Activated CD8-positive, alpha-beta memory T cell treated with anti-CD3 and anti-CD28 coated beads, Interleukin-2, amount 50 U/mL, for 48 hours (primary cell): ENCODE measurements around the gene EIF5A.

Experiments used
- DNase-seq: peaks from one replicate; pipeline ENCODE4 v3.0.0-alpha.2; 2020

EIF5A gene

DNA sequence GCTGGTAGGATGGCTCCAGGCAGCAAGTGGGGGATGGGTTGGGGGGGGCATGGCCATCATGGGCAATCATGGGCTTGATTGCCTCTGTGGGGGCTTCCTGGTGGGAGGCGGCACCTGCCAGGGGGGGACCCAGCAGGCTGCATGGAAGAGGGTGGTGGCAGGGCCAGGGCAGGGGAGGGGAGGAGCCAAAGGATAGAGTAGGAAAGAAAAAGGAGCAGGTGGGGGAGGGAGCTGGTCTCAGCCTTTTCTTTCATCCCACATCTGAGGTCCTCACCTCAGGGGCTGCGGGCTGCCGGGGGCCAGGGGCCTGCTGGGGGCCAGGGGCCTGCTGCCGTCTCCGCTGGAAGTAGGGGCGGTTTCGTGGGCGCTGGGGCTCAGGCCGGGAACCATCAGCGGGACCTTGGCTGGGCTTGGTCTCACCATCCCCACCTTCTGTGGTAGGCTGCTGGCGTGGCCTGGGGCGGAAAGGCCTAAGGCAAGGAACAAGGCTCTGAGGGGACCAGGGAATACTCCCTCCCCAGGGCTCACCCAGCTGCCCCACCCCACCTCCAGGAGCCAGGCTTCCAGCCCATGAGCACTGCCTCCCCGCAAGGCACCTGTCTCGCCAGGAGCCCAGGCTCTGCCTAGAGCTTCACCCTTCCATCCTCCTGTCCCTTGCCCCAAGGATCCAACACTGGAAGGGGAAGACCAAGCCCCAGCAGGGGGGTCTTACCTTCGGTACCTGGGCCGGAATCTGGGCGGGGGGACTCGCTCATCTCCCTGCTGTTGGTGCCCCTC is 18.0 kb upstream of the EIF5A start:
- no peak for DNase-seq

GRCh38 chr17:7290166-7290565 is 17.3 kb upstream of the EIF5A start:
- no peak for DNase-seq

DNA sequence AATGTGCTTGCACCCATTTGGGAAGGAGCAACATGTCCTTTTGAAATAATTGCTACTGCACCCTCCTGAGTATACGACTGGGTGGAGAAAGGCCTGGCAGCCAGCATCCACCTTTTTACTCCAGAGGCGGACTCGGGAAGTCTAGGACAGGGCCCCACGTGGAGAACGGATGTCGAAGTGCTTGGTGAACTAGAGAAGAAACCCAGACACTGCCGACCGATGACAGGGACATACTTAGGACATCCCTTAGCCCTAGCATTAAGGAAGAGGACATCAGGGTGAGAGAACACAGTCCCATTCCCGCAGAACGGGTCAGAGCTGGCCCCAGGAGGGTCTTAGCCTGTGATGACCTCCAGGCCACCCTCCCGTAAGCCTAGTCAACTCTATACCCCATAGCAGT is 16.7 kb upstream of the EIF5A start:
- DNase-seq, result no peak

- DNase-seq, result no peak
Measured at GRCh38 chr17:7292194-7292593, 15.2 kb upstream of the EIF5A start.

GRCh38 chr17:7292729-7293128 is 14.7 kb upstream of the EIF5A start:
- DNase-seq, result no peak

- DNase-seq, result no peak
Measured at GRCh38 chr17:7293159-7293558, 14.3 kb upstream of the EIF5A start.

DNA sequence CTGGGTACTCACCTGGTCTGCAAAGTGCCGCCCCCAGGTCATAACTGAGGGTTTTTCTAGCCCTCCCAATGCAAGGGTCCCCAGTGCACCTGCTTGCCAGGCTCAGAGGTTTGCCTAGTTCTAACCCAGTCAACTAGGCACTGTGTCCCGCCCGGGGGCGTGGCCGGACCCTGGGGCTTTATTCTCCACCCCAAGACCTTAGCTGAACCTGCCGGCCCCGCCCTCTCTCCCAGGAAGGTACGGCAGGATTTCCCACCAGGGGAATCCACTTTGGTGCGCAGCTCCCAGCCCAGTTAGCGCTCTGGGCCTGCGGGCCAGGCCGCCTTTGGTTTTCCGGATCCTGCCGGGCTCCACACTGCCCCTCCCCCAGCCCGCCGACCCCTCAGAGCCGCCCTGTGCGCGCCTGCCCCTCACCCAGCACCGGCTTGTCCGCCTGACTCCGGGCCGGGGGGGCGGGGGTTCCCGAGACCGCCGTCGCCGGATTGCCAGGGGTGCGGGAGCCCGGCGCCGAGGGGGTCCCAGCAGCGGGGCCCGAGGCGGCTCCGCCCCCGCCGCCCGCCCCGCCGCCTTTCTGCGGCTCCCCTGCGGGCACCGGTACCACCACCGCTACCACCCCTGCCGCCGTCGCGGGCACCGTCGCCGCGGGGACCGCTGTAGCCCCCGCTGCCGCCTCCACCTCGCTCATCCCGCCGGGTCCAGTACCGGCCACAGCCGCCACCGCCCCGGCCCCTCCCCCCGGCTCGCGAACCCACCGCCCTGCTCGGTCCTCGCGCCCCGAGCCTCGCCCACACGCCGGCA is 13.4 kb upstream of the EIF5A start:
- DNase-seq, result no peak

DNA sequence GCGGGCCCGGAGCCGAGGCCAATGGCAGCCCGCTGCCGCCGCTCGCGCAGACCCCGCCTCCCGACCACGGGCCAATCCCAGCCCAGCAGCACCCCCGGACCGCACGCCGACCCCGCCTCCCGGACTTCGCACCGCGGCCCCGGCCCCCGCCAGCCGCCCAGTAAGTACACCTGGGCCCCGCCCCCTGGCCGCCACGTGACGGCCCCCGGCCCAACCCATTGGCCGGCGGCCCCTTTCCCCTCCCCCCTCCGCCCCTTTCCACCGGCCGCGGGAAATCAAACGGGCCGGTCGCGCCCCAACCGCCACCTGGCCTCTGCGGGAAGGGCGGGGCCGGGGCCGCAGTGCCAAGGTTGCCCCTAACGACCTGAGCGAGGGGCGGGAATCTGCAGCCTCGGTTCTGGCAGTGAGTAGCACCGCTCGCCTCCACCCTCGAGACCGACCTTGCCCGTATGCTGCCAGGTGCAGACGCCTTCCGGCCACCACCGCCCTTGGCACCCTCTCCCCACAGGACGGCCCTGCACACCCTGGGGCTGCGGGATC is 12.7 kb upstream of the EIF5A start, which contains the start of gene YBX2:
Gene YBX2 (minus strand): TSS at position 26 of the 540 bp plus-strand sequence. CDS start 139 bp downstream, outside the sequence.
- DNase-seq, result peak; percentile 88

DNA sequence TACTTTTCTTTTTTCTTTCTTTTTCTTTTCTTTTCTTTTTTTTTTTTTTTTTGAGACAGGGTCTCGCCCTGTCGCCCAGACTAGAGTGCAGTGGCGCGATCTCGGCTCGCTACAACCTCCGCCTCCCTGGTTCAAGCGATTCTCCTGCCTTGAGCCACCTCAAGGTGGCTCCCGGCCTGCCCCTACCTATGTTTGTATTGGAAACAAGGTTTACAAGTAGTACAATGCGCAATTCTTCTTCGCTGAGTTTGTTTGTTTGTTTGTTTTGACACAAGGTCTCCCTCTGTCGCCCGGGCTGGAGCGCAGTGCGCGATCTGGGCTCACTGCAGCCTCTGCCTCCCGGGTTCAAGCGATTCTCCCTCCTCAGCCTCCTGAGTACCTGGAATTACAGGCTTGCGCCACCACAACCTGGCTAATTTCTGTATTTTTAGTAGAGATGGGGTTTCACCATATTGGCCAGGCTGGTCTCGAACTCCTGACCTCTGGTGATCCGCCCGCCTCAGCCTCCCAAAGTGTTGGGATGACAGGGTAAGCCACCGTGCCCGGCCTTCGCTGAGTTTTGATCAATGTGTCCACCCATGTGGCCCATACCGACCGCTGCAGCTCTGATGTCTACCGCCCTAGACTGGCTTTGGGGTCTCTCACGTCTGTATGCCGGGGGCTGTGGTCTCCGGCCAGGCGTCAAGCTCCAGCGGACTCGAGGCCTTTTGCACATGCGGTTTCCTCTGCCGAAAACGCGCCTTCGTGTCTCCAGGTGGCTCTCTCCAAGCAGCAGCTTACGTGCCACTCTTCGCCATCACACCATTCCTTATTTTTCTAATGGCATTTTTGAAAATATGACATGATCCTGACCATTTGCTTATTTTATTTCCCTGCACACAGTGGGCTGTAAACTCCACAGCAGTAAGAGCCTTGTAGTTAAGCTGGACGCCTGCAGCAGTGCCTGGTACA is 11.9 kb upstream of the EIF5A start:
- no peak for DNase-seq

DNA sequence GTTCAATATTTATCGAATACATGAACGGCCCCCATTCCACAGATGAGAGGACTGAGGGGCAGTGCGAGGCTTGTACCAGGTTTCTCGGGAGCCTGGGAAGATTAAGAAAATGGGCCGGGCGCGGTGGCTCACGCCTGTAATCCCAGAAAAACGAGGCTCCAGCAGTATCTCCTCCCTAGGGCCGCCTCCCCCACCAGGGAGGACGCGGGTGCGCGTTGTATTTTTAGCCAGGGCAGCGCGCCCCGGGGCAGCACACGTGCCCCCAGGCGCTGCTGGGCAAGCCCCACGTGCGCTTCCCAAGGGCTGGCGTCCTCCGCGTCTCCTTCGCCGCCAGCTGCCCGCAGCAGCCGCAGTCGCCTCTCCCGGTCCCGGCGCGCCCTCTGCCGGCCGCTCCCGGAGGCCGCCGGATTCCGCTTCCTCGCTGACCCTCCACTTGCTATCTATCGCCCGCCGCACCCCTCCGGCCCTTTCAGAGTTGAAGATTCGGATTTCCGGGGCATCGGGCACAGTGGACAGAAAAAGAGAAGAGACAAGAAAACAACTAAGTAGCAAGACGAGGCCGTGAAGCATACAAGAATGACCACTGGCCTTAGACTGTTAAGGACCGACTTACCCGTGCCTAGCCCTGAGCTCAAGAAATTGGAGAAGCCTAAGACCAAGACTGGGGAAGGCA is 11.1 kb upstream of the EIF5A start:
- peak; percentile 91 for DNase-seq

DNA sequence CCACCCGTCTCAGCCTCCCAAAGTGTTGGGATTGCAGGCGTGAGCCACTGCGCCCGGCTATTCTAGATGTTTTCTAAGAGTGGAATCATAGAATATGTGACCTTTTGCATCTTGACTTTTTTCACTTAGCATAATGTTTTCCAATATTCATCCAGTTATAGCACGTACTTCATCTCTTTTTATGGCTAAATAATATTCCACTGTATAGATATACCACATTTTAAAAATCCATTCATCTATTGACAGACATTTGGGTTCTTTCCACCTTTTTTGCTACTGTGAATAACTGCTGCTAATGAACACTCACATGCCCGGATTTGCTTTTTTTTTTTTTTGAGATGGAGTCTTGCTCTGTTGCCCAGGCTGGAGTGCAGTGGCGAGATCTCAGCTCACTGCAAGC is 3.2 kb upstream of the EIF5A start:
- DNase-seq, result no peak

GRCh38 chr17:7307686-7308624 is 527 bp downstream of the EIF5A start:
- peak; percentile 80 for DNase-seq

DNA sequence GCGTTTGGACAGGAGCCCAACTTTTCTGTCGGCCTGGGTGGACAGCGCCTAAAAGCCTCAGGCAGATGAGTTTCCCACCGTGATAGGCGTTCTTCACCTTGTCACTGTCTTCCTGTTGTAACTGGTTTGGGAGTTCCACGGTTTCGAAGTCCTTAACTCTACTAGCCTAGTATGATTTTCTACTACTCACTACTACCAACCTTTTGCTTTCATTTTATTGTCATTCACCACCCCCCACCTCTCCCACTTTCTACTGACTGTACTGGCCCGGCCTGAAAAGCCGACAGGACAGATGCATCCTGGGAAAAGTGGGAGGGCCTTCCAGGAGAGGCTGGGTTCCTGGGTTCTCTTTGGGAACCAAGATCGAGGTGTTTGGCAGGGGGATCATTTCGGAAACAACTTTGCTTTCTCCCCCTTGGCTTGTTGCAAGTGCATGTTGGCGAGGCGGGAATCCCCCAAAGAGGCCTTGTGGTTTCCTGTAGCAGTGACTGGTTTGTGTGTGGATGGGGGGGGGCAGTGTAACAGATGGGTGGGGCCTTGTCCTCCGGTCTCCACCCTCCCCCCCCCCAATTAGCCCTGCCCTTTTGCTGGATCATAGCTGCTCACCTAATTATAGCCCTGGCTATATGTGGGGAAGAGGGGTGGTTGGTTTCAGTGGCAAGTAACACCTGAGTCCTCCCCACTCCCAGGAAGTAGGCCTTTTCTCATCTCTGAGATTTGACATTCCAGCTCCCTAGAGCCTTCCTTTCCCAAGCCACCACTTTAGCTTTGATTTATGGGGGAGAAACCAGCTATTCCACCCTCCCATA is 1.4 kb downstream of the EIF5A start:
- DNase-seq, result peak; percentile 86

GRCh38 chr17:7309628-7310027 is 2.2 kb downstream of the EIF5A start:
- no peak for DNase-seq

- DNase-seq, result no peak
Measured at GRCh38 chr17:7311110-7311705, 3.8 kb downstream of the EIF5A start.

DNA sequence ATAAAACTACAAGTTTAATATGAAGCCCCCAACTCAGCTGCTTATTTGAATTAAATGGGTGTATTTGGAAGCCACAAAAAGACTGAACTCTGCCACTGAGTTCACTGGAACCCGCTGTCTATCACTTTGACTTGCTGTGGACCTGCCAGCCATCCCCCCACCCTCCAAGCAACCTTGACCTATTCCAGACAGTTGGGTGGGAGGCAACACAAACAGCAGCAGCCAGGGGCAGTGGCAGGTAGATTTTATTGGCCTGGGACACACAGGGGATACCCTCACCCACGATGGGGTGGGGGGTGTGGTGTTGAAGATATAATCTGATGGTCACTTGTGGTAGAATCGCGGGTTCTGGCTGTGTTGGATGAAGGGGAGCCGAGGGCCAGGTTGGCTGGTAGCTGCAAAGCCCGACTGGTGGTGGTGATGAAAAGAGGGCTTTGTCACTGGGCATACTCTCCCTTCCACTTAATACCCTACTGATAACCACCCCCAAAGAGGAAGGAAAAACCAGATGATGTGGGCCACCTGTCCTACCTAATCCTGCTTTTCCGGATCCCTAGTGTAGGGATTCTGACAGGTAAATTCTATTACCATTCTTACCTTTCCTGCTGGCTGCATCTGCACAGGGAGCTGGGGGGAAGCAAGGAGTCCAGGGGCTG is 5.1 kb downstream of the EIF5A start:
- no peak for DNase-seq

GRCh38 chr17:7313088-7313889 is 5.9 kb downstream of the EIF5A start:
- peak; percentile 79 for DNase-seq
